GM19193 (cell line): Measurements from ENCODE around the gene PLEKHO1.
A peak's percentile ranks its signal among the peaks of the same experiment; 100 is the strongest.

Experiments
- POLR2A ChIP-seq: IDR thresholded peaks from 4 replicates; pipeline ENCODE4 v1.6.1; 2011; ENCODE audit not compliant: insufficient read depth, insufficient read length; ENCODE audit errors: extremely low read depth

The PLEKHO1 gene

GRCh38 chr1:150146849-150147542, 2.7 kb upstream of the PLEKHO1 start:
- TF ChIP-seq POLR2A = no peak

DNA sequence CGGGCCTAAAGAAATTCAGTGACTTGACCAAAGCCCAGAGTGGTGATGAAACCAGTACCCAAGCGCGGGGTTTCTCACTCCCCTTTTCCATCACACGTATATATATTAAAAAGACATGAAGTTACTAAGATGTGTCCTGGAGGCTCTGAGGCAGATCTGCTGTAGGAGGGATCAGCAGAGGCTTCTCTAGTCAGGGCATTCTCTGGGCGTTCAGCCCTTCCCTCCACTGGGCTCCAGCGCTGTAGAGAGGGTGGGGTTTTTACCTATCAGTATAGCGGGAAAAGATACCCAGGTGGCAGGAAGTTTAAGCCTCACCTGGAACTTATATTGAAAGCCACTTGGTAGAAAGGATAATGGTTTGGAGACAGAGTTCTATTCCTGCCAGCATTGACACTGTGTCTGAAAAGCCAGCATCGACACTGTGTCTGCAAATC, 862 bp upstream of the PLEKHO1 start:
- no peak for TF ChIP-seq POLR2A

- TF ChIP-seq POLR2A = no peak
Measured at GRCh38 chr1:150150133-150151021, 661 bp downstream of the PLEKHO1 start.

GRCh38 chr1:150151291-150152181, 1.8 kb downstream of the PLEKHO1 start:
- peak; percentile 69 for TF ChIP-seq POLR2A

- TF ChIP-seq POLR2A = no peak
Measured at GRCh38 chr1:150152182-150152536, 2.4 kb downstream of the PLEKHO1 start.

DNA sequence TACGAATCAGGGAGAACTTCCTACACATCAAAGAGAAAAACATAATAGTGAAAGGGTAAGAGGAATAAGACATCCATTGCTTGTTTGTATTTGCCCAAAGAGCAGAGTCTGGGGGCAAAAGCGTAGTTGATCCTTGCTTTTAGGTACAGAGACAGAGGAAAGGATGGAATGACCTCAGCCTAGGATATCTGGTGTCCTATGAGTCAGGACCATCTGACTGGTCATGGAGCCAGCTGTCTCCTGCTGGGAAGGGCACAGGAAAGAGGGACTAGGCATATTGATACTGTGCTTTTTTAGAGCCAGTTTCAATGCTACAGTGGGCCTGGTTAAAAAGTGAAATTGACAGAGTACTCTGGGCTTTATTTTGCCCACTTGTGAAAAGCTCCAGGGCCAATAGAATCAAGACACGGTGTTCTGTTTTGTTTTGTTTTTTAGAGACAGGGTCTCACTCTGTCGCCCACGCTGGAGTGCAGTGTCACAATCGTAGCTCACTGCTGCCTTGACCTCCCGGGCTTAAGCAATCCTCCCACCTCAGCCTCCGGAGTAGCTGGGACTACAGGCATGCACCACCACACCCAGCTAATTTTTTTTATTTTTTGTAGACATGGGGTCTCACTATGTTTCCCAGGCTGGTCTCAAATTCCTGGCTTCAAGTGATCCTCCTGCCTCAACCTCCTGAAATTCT, 3.2 kb downstream of the PLEKHO1 start:
- TF ChIP-seq POLR2A = no peak

- no peak for TF ChIP-seq POLR2A
Measured at GRCh38 chr1:150154143-150154542, 4.4 kb downstream of the PLEKHO1 start.

- TF ChIP-seq POLR2A = no peak
Measured at GRCh38 chr1:150155413-150156071, 5.8 kb downstream of the PLEKHO1 start.

GRCh38 chr1:150156868-150157603, 7.3 kb downstream of the PLEKHO1 start:
- TF ChIP-seq POLR2A = no peak

DNA sequence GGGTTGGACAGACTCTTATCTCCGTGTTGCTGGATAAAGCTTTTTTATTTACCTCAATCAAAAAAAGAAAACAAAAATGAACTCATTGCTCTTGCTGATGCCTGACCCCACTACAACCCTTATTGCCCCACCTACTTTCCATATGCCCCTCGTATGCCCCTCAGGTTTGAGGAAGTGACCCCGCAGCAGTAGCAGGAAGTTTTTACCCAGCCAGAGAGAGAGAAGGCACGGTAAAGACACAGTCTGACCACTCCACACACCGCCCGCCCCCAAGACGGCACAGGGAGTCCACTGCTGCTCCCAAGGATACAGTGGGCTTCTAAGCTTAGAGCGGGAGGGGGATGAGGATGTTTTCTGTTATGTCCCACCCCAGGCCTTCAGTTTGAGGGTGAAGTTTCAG, 9.8 kb downstream of the PLEKHO1 start:
- peak; percentile 69 for TF ChIP-seq POLR2A

GRCh38 chr1:150160964-150161621, 11.4 kb downstream of the PLEKHO1 start:
- no peak for TF ChIP-seq POLR2A

- peak; percentile 66 for TF ChIP-seq POLR2A
Measured at GRCh38 chr1:150161747-150162581, 12.2 kb downstream of the PLEKHO1 start.
